Activated CD4-positive, alpha-beta memory T cell treated with anti-CD3 and anti-CD28 coated beads, Interleukin-2, amount 10 ng/mL, durations not matched to agents 7 days and 5 days (primary cell): ENCODE data around the gene PAPOLB. TPM values are rescaled to one million over a fixed set of nuclear protein-coding genes. Genes with fewer than 3 reads are reported as not detected.

Experiments
- CTCF ChIA-PET: fragments of 350-600 bp; sonication (Branson Sonifier 250); formaldehyde crosslinking; loops from one replicate; lab custom pipeline; 2021; ENCODE audit warnings: antibody characterized with exemption, inconsistent platforms; lab: Charles Lee
- POLR2A ChIA-PET: fragments of 350-600 bp; sonication (Branson Sonifier 250); formaldehyde crosslinking; loops from one replicate; lab custom pipeline; 2021; ENCODE audit warnings: antibody characterized with exemption; lab: Charles Lee
- DNase-seq: peaks from one replicate; pipeline ENCODE4 v3.0.0-alpha.2; 2020
- H3K27ac Mint-ChIP-seq: one replicate; pipeline ENCODE4 v1.8.0; 2021; ENCODE audit warnings: mild to moderate bottlenecking, mixed read lengths
- H3K27me3 Mint-ChIP-seq: one replicate; pipeline ENCODE4 v1.8.0; 2021; ENCODE audit warnings: mixed read lengths
- H3K36me3 Mint-ChIP-seq: one replicate; pipeline ENCODE4 v1.8.0; 2021; ENCODE audit warnings: low read depth, mixed read lengths
- H3K4me1 Mint-ChIP-seq: one replicate; pipeline ENCODE4 v1.8.0; 2021; ENCODE audit warnings: mixed read lengths
- H3K4me3 Mint-ChIP-seq: one replicate; pipeline ENCODE4 v1.8.0; 2021; ENCODE audit warnings: mild to moderate bottlenecking, mixed read lengths
- H3K9me3 Mint-ChIP-seq: one replicate; pipeline ENCODE4 v1.8.0; 2021; ENCODE audit warnings: mixed read lengths
- total RNA-seq, 2 experiments: library from RNA; stranded (reverse); gene quantifications; one replicate each; pipeline ENCODE4 v1.2.3, GENCODE V29; 2021

PAPOLB gene
- total RNA-seq, 2 experiments from 2014 or later, result not detected

DNA sequence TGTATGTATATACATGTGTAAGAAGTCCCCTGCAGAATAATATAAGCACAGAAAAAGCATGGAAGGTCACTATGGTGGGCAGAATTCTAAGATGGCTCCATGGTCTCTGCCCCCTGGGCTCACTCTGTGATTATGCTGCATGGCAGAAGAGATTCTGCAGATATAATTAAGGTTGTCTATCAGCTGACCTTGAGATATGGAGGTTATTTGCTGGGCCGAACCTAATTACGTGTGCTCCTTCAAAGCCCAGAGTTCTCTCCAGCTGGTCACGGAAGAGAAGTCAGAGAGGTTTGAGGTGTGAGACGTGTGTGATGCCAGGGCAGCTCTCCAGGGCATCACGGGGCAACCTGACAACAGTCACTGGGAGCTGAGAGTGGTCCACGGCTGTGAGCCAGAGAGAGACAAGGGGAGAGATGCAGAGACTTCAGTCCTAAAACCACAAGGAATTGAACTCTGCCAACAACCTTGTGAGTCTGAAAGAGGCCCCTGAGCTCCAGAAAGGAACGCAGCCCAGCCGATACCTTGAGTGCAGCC lies 11.5 kb downstream of the PAPOLB start:
- ChIA-PET CTCF (interaction anchor here (0.8 to 1.2 kb wide), 2 partner anchors 33 to 124 kb away, joined by 3 read pairs; partner anchors contain the start of gene RADIL), POLR2A (no interaction called here)
- no peaks in the 10 kb centered on the region for H3K36me3 Mint-ChIP-seq
- no peak overlapping the region for H3K4me3 Mint-ChIP-seq
- peaks cover 3% of the 10 kb centered on the region for H3K27me3 Mint-ChIP-seq
- peaks cover 8% of the 10 kb centered on the region for H3K4me1 Mint-ChIP-seq
- DNase-seq, result no peak
- no peak overlapping the region for H3K27ac Mint-ChIP-seq
- peaks cover 3% of the 10 kb centered on the region for H3K9me3 Mint-ChIP-seq

DNA sequence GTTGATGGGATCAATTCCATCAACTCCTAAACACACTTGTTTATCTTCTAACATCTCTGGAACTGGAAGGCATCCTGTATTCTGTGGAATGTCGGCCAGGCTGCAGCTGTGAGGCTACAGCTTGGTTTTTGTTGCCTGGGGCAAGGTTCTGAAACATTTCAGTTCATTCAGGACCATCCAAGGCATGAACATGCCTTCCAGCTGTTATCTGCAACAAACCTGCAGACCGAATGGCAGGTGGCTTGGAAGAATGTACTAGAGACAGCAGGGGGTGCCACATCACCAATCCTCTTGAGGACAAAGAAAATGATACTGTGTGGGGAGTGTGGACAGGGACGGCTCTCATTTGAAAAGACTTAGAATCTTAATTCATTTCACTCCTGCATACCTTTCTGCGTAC lies 12.4 kb downstream of the PAPOLB start:
- ChIA-PET CTCF (interaction anchor here (1.0 kb wide), 2 partner anchors 34 to 236 kb away, joined by 4 to 5 read pairs; partner anchors contain the start of gene RADIL), POLR2A (interaction anchor here (0.7 kb wide), 1 partner anchor 125 kb away, joined by 3 read pairs; no protein-coding TSS in a partner anchor)
- peak; percentile 24 for DNase-seq
- no peak overlapping the region for H3K27ac Mint-ChIP-seq
- peaks cover 4% of the 10 kb centered on the region for H3K27me3 Mint-ChIP-seq
- H3K4me3 Mint-ChIP-seq, result no peak overlapping the region
- peaks cover 3% of the 10 kb centered on the region for H3K9me3 Mint-ChIP-seq
- no peaks in the 10 kb centered on the region for H3K36me3 Mint-ChIP-seq
- peaks cover 8% of the 10 kb centered on the region for H3K4me1 Mint-ChIP-seq

DNA sequence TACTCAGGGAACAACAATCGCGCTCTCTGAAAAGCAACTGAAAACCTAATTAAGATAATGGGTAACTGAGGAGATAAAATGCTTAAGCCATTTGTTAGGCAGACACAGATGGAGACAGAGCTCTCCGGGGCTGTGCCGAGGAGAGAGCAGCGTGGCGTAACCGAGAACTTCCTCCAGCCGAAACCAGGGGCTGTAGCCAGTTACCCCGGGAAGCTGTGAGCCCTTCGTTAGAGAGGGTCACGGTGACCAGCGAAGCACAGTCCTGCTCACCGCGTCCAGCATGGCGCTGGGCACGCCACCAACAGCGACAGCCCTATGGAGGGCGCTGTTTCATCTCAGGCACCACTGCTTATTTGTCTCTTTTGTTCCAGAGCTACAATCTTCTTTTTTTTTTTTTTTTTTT lies 16.1 kb downstream of the PAPOLB start:
- H3K36me3 Mint-ChIP-seq, result no peaks in the 10 kb centered on the region
- no peak overlapping the region for H3K27ac Mint-ChIP-seq
- H3K9me3 Mint-ChIP-seq, result no peaks in the 10 kb centered on the region
- CTCF ChIA-PET, result no interaction called here
- DNase-seq, result no peak
- POLR2A ChIA-PET, result no interaction called here
- no peak overlapping the region for H3K4me3 Mint-ChIP-seq
- H3K27me3 Mint-ChIP-seq, result peaks cover 4% of the 10 kb centered on the region
- no peaks in the 10 kb centered on the region for H3K4me1 Mint-ChIP-seq

GRCh38 chr7:4842319-4843064 lies 19.3 kb downstream of the PAPOLB start:
- Mint-ChIP-seq H3K27ac (no peak overlapping the region), H3K36me3 (no peaks in the 10 kb centered on the region), H3K27me3 (peaks cover 4% of the 10 kb centered on the region), H3K4me1 (no peaks in the 10 kb centered on the region), H3K9me3 (no peaks in the 10 kb centered on the region), H3K4me3 (no peak overlapping the region)
- DNase-seq, result no peak
- ChIA-PET CTCF (no interaction called here), POLR2A (interaction anchor here (0.5 kb wide), 1 partner anchor 211 kb away, joined by 3 read pairs; no protein-coding TSS in a partner anchor)

DNA sequence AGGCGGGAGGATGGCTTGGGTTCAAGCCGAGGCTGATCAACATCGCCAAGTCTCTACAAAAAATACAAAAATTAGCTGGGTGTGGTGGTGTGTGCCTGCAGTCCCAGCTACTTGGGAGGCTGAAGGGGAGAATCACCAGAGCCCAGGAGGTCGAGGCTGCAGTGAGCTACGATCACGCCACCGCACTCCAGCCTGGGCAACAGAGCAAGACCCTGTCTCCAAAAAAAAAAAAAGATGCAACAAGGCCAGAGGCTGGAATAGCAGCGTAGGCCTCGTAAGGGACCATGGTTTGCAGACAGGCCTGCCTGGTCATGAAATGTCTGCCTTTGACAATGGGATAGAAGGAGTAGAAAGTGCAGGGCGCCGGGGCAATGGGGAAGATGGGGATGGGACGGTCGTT lies 20.0 kb downstream of the PAPOLB start:
- ChIA-PET POLR2A (interaction anchor here (0.5 kb wide), 1 partner anchor 212 kb away, joined by 3 read pairs; no protein-coding TSS in a partner anchor), CTCF (no interaction called here)
- DNase-seq, result no peak
- Mint-ChIP-seq H3K4me3 (no peak overlapping the region), H3K9me3 (no peaks in the 10 kb centered on the region), H3K27ac (no peak overlapping the region), H3K27me3 (peaks cover 4% of the 10 kb centered on the region), H3K4me1 (no peaks in the 10 kb centered on the region), H3K36me3 (no peaks in the 10 kb centered on the region)

GRCh38 chr7:4841007-4841784 lies 20.6 kb downstream of the PAPOLB start:
- Mint-ChIP-seq H3K9me3 (no peaks in the 10 kb centered on the region), H3K36me3 (no peaks in the 10 kb centered on the region), H3K4me1 (no peaks in the 10 kb centered on the region), H3K27me3 (peaks cover 4% of the 10 kb centered on the region), H3K4me3 (no peak overlapping the region), H3K27ac (no peak overlapping the region)
- ChIA-PET POLR2A (no interaction called here), CTCF (no interaction called here)
- no peak for DNase-seq

- no peaks in the 10 kb centered on the region for H3K36me3 Mint-ChIP-seq
- no peak for DNase-seq
- H3K4me3 Mint-ChIP-seq, result no peak overlapping the region
- H3K27ac Mint-ChIP-seq, result no peak overlapping the region
- CTCF ChIA-PET, result no interaction called here
- H3K4me1 Mint-ChIP-seq, result no peaks in the 10 kb centered on the region
- H3K9me3 Mint-ChIP-seq, result no peaks in the 10 kb centered on the region
- H3K27me3 Mint-ChIP-seq, result no peaks in the 10 kb centered on the region
- POLR2A ChIA-PET, result no interaction called here
Measured at GRCh38 chr7:4840079-4840501, 21.7 kb downstream of the PAPOLB start.

GRCh38 chr7:4838626-4839334 lies 23.1 kb downstream of the PAPOLB start:
- Mint-ChIP-seq H3K27me3 (no peaks in the 10 kb centered on the region), H3K9me3 (no peaks in the 10 kb centered on the region), H3K36me3 (no peaks in the 10 kb centered on the region), H3K27ac (no peak overlapping the region), H3K4me1 (no peaks in the 10 kb centered on the region), H3K4me3 (no peak overlapping the region)
- CTCF ChIA-PET, result no interaction called here
- no peak for DNase-seq
- POLR2A ChIA-PET, result no interaction called here

- Mint-ChIP-seq H3K4me3 (no peak overlapping the region), H3K9me3 (no peaks in the 10 kb centered on the region), H3K27ac (no peak overlapping the region), H3K4me1 (no peaks in the 10 kb centered on the region), H3K27me3 (no peaks in the 10 kb centered on the region), H3K36me3 (no peaks in the 10 kb centered on the region)
- ChIA-PET POLR2A (no interaction called here), CTCF (no interaction called here)
- DNase-seq, result no peak
Measured at GRCh38 chr7:4837803-4838625, 23.8 kb downstream of the PAPOLB start.

DNA sequence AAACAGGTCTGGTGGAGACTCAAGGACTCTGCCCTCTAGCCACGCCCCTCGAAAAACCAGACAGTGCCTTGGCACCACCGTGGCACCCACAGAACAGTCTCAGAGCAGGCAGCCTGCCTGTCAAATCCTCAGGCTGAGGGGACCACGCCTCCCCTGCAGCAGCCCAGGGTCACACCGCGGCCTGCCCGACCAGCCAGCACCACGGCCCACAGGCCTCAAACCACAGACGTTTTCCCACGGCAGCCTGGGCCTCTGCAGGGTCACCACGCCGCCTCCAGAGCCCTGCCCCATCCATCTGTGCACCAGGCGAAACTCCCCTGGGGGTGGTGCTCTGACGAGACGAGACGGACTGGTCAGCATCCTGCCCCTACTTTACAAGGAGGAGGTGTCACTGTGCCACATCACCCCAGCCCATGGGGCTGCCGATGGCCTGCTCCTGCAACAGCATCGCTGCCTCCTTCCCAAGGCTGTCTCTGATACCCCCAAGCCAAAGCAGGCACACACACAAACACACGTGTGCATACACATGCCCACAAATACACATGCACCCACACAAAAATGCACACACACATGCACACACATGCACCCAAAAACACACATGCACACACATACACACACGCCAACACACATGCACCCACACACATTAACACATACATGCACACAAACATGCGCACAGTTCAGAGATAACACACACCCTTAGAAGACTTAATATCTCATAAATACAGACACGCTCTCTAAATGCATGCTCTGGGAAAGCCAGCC lies 24.6 kb downstream of the PAPOLB start:
- no peak overlapping the region for H3K4me3 Mint-ChIP-seq
- H3K9me3 Mint-ChIP-seq, result no peaks in the 10 kb centered on the region
- H3K27me3 Mint-ChIP-seq, result no peaks in the 10 kb centered on the region
- H3K36me3 Mint-ChIP-seq, result no peaks in the 10 kb centered on the region
- H3K27ac Mint-ChIP-seq, result no peak overlapping the region
- ChIA-PET CTCF (no interaction called here), POLR2A (no interaction called here)
- H3K4me1 Mint-ChIP-seq, result no peaks in the 10 kb centered on the region
- DNase-seq, result no peak

DNA sequence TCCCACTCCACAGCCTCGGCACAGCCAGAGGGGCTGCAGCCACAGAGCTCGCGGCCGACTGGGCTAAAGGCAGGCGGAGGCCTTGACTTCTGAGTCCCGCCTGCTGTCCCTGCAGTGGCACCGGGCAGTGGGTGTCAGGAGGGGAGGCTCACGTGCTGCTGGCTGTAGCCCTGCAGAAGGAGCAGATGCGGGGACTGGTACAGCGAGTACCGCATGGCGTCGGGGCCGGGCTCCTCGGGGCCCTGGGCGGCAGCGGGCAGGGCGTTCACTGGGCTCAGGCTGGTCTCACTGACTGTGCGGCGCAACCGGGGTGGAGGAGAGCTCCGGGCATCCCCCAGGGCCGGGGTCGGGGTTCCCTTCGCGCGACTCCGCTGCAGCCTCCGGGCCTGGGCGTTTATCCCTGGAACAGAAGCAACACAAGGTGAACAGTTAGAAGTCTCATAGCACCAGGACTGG lies 25.6 kb downstream of the PAPOLB start:
- Mint-ChIP-seq H3K36me3 (no peaks in the 10 kb centered on the region), H3K9me3 (no peaks in the 10 kb centered on the region), H3K4me1 (no peaks in the 10 kb centered on the region), H3K27me3 (no peaks in the 10 kb centered on the region), H3K4me3 (no peak overlapping the region), H3K27ac (no peak overlapping the region)
- POLR2A ChIA-PET, result no interaction called here
- CTCF ChIA-PET, result no interaction called here
- DNase-seq, result no peak
